ENCODE measurements around the gene CEL.
"Not testable (repeated sequence)": the region's sequence is repeated elsewhere in the genome, so short reads cannot be mapped to it uniquely, and the experiment has no call there.

CEL gene

GRCh38 chr9:133062569-133062968, 788 bp downstream of the CEL start:
- not testable (repeated sequence) for H3K27me3 ChIP-seq (ENCODE audit: control insufficient read depth in 2 of 2, insufficient read depth in 2 of 2, low read length in 2 of 2); H3K27ac ChIP-seq (ENCODE audit: low read depth in 2 of 2, low read length in 2 of 2); H3K36me3 ChIP-seq (ENCODE audit: control insufficient read depth in 2 of 2, insufficient read depth in 2 of 2, low read length in 2 of 2); H3K9ac ChIP-seq (ENCODE audit: low read depth in 1 of 2, low read length in 2 of 2); H3K9me3 ChIP-seq (ENCODE audit: control insufficient read depth in 2 of 2, low read length in 2 of 2); H3K4me1 ChIP-seq (ENCODE audit: control insufficient read depth in 2 of 2, insufficient read depth in 2 of 2, low read length in 2 of 2); H3K4me3 ChIP-seq (ENCODE audit: low read length in 2 of 2)

- Histone ChIP-seq H3K36me3 (ENCODE audit: control insufficient read depth in 2 of 2, insufficient read depth in 2 of 2, low read length in 2 of 2) (peaks cover 0 to 4% of the 10 kb centered on the region in 2 donors), H3K27me3 (ENCODE audit: control insufficient read depth in 2 of 2, insufficient read depth in 2 of 2, low read length in 2 of 2) (no peaks in the 10 kb centered on the region), H3K4me1 (ENCODE audit: control insufficient read depth in 2 of 2, insufficient read depth in 2 of 2, low read length in 2 of 2) (no peaks in the 10 kb centered on the region), H3K9me3 (ENCODE audit: control insufficient read depth in 2 of 2, low read length in 2 of 2) (no peaks in the 10 kb centered on the region), H3K27ac (ENCODE audit: low read depth in 2 of 2, low read length in 2 of 2) (no peak overlapping the region), H3K9ac (ENCODE audit: low read depth in 1 of 2, low read length in 2 of 2) (no peak overlapping the region), H3K4me3 (ENCODE audit: low read length in 2 of 2) (no peak overlapping the region)
These were observed 1.3 kb downstream of the CEL start for GRCh38 chr9:133063159-133063499.

GRCh38 chr9:133063500-133064231, 1.9 kb downstream of the CEL start:
- Histone ChIP-seq H3K27me3 (ENCODE audit: control insufficient read depth in 2 of 2, insufficient read depth in 2 of 2, low read length in 2 of 2) (no peaks in the 10 kb centered on the region), H3K36me3 (ENCODE audit: control insufficient read depth in 2 of 2, insufficient read depth in 2 of 2, low read length in 2 of 2) (peaks cover 0 to 2% of the 10 kb centered on the region in 2 donors), H3K27ac (ENCODE audit: low read depth in 2 of 2, low read length in 2 of 2) (no peak overlapping the region), H3K4me3 (ENCODE audit: low read length in 2 of 2) (no peak overlapping the region), H3K4me1 (ENCODE audit: control insufficient read depth in 2 of 2, insufficient read depth in 2 of 2, low read length in 2 of 2) (no peaks in the 10 kb centered on the region), H3K9ac (ENCODE audit: low read depth in 1 of 2, low read length in 2 of 2) (no peak overlapping the region), H3K9me3 (ENCODE audit: control insufficient read depth in 2 of 2, low read length in 2 of 2) (no peaks in the 10 kb centered on the region)

GRCh38 chr9:133064241-133065069, 2.7 kb downstream of the CEL start:
- no peak overlapping the region for H3K27ac ChIP-seq (ENCODE audit: low read depth in 2 of 2, low read length in 2 of 2)
- no peak overlapping the region for H3K9ac ChIP-seq (ENCODE audit: low read depth in 1 of 2, low read length in 2 of 2)
- no peaks in the 10 kb centered on the region for H3K36me3 ChIP-seq (ENCODE audit: control insufficient read depth in 2 of 2, insufficient read depth in 2 of 2, low read length in 2 of 2)
- no peak overlapping the region for H3K4me3 ChIP-seq (ENCODE audit: low read length in 2 of 2)
- no peaks in the 10 kb centered on the region for H3K27me3 ChIP-seq (ENCODE audit: control insufficient read depth in 2 of 2, insufficient read depth in 2 of 2, low read length in 2 of 2)
- H3K4me1 ChIP-seq (ENCODE audit: control insufficient read depth in 2 of 2, insufficient read depth in 2 of 2, low read length in 2 of 2): no peaks in the 10 kb centered on the region
- no peaks in the 10 kb centered on the region for H3K9me3 ChIP-seq (ENCODE audit: control insufficient read depth in 2 of 2, low read length in 2 of 2)

GRCh38 chr9:133065070-133065388, 3.2 kb downstream of the CEL start:
- no peaks in the 10 kb centered on the region for H3K9me3 ChIP-seq (ENCODE audit: control insufficient read depth in 2 of 2, low read length in 2 of 2)
- H3K4me1 ChIP-seq (ENCODE audit: control insufficient read depth in 2 of 2, insufficient read depth in 2 of 2, low read length in 2 of 2): no peaks in the 10 kb centered on the region
- H3K9ac ChIP-seq (ENCODE audit: low read depth in 1 of 2, low read length in 2 of 2): no peak overlapping the region
- H3K27me3 ChIP-seq (ENCODE audit: control insufficient read depth in 2 of 2, insufficient read depth in 2 of 2, low read length in 2 of 2): no peaks in the 10 kb centered on the region
- H3K27ac ChIP-seq (ENCODE audit: low read depth in 2 of 2, low read length in 2 of 2): no peak overlapping the region
- H3K4me3 ChIP-seq (ENCODE audit: low read length in 2 of 2): no peak overlapping the region
- no peaks in the 10 kb centered on the region for H3K36me3 ChIP-seq (ENCODE audit: control insufficient read depth in 2 of 2, insufficient read depth in 2 of 2, low read length in 2 of 2)

- H3K27me3 ChIP-seq (ENCODE audit: control insufficient read depth in 2 of 2, insufficient read depth in 2 of 2, low read length in 2 of 2): no peaks in the 10 kb centered on the region
These were observed 4.6 kb downstream of the CEL start for GRCh38 chr9:133066181-133066983.

GRCh38 chr9:133067006-133067405, 5.2 kb downstream of the CEL start:
- Histone ChIP-seq H3K4me3 (ENCODE audit: low read length in 2 of 2) (no peak overlapping the region), H3K27me3 (ENCODE audit: control insufficient read depth in 2 of 2, insufficient read depth in 2 of 2, low read length in 2 of 2) (no peaks in the 10 kb centered on the region), H3K4me1 (ENCODE audit: control insufficient read depth in 2 of 2, insufficient read depth in 2 of 2, low read length in 2 of 2) (no peaks in the 10 kb centered on the region)

More at GRCh38 chr9:133066181-133066983, 4.6 kb downstream of the CEL start:
- Histone ChIP-seq H3K27ac (ENCODE audit: low read depth in 2 of 2, low read length in 2 of 2) (no peak overlapping the region), H3K9ac (ENCODE audit: low read depth in 1 of 2, low read length in 2 of 2) (no peak overlapping the region), H3K36me3 (ENCODE audit: control insufficient read depth in 2 of 2, insufficient read depth in 2 of 2, low read length in 2 of 2) (no peaks in the 10 kb centered on the region), H3K4me1 (ENCODE audit: control insufficient read depth in 2 of 2, insufficient read depth in 2 of 2, low read length in 2 of 2) (no peaks in the 10 kb centered on the region), H3K9me3 (ENCODE audit: control insufficient read depth in 2 of 2, low read length in 2 of 2) (no peaks in the 10 kb centered on the region), H3K4me3 (ENCODE audit: low read length in 2 of 2) (no peak overlapping the region)

GRCh38 chr9:133067813-133068212, 6.0 kb downstream of the CEL start:
- H3K27me3 ChIP-seq (ENCODE audit: control insufficient read depth in 2 of 2, insufficient read depth in 2 of 2, low read length in 2 of 2): no peaks in the 10 kb centered on the region
- H3K36me3 ChIP-seq (ENCODE audit: control insufficient read depth in 2 of 2, insufficient read depth in 2 of 2, low read length in 2 of 2): no peaks in the 10 kb centered on the region
- no peak overlapping the region for H3K27ac ChIP-seq (ENCODE audit: low read depth in 2 of 2, low read length in 2 of 2)
- H3K4me3 ChIP-seq (ENCODE audit: low read length in 2 of 2): no peak overlapping the region
- no peaks in the 10 kb centered on the region for H3K9me3 ChIP-seq (ENCODE audit: control insufficient read depth in 2 of 2, low read length in 2 of 2)
- H3K4me1 ChIP-seq (ENCODE audit: control insufficient read depth in 2 of 2, insufficient read depth in 2 of 2, low read length in 2 of 2): no peaks in the 10 kb centered on the region
- no peak overlapping the region for H3K9ac ChIP-seq (ENCODE audit: low read depth in 1 of 2, low read length in 2 of 2)

More at GRCh38 chr9:133067006-133067405, 5.2 kb downstream of the CEL start:
- no peaks in the 10 kb centered on the region for H3K36me3 ChIP-seq (ENCODE audit: control insufficient read depth in 2 of 2, insufficient read depth in 2 of 2, low read length in 2 of 2)
- H3K27ac ChIP-seq (ENCODE audit: low read depth in 2 of 2, low read length in 2 of 2): no peak overlapping the region
- no peak overlapping the region for H3K9ac ChIP-seq (ENCODE audit: low read depth in 1 of 2, low read length in 2 of 2)
- H3K9me3 ChIP-seq (ENCODE audit: control insufficient read depth in 2 of 2, low read length in 2 of 2): no peaks in the 10 kb centered on the region

- not testable (repeated sequence) for H3K4me1 ChIP-seq (ENCODE audit: control insufficient read depth in 2 of 2, insufficient read depth in 2 of 2, low read length in 2 of 2); H3K9me3 ChIP-seq (ENCODE audit: control insufficient read depth in 2 of 2, low read length in 2 of 2); H3K27ac ChIP-seq (ENCODE audit: low read depth in 2 of 2, low read length in 2 of 2); H3K9ac ChIP-seq (ENCODE audit: low read depth in 1 of 2, low read length in 2 of 2); H3K27me3 ChIP-seq (ENCODE audit: control insufficient read depth in 2 of 2, insufficient read depth in 2 of 2, low read length in 2 of 2); H3K36me3 ChIP-seq (ENCODE audit: control insufficient read depth in 2 of 2, insufficient read depth in 2 of 2, low read length in 2 of 2); H3K4me3 ChIP-seq (ENCODE audit: low read length in 2 of 2)
These were observed 6.7 kb downstream of the CEL start for GRCh38 chr9:133068431-133068830.

GRCh38 chr9:133070500-133070961, 8.8 kb downstream of the CEL start:
- not testable (repeated sequence) for H3K9me3 ChIP-seq (ENCODE audit: control insufficient read depth in 2 of 2, low read length in 2 of 2); H3K4me1 ChIP-seq (ENCODE audit: control insufficient read depth in 2 of 2, insufficient read depth in 2 of 2, low read length in 2 of 2); H3K27ac ChIP-seq (ENCODE audit: low read depth in 2 of 2, low read length in 2 of 2); H3K27me3 ChIP-seq (ENCODE audit: control insufficient read depth in 2 of 2, insufficient read depth in 2 of 2, low read length in 2 of 2); H3K4me3 ChIP-seq (ENCODE audit: low read length in 2 of 2); H3K36me3 ChIP-seq (ENCODE audit: control insufficient read depth in 2 of 2, insufficient read depth in 2 of 2, low read length in 2 of 2); H3K9ac ChIP-seq (ENCODE audit: low read depth in 1 of 2, low read length in 2 of 2)
